ENCODE data around the gene TMEM176A.

TMEM176A gene

DNA sequence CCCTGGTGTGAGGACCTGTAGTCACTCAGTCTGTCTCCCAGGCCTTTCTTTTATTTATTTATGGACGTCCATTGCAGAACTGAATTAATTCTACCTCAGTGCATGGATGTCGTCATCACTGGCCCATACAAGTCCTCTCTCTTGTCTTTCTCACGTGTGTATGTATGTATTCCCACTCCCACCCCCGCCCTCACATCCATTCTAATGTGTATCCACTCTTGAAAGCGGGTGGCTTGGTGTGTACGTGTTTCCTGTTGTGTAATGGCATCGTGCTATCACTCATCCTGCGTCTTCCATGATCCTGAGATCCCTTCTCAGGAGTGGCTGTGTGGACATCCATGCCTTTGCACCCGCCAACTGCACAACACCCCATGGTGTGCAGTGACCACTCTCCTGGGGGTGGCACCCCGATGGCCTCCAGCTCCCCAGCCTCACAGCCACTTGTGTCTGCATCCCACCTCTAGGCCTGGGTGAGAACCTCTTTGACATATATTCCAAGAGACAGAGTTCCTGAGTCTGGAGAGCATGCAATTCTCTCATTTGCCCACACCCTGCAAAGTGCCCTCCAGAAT, 48.7 kb downstream of the TMEM176A start:
- Histone ChIP-seq H3K4me2 (ENCODE audit: low read depth, low read length, poor library complexity, severe bottlenecking) (no peak overlapping the region), H3K36me3 (ENCODE audit: low read length) (no peaks in the 10 kb centered on the region), H2AFZ (ENCODE audit: low read depth, low read length, severe bottlenecking) (no peak overlapping the region), H3K27ac (ENCODE audit: low read depth, low read length) (no peak overlapping the region), H3K4me3 (ENCODE audit: insufficient read depth, low read length, poor library complexity, severe bottlenecking) (no peak overlapping the region), H3K27me3 (ENCODE audit: low read length) (no peaks in the 10 kb centered on the region), H3F3A (ENCODE audit: insufficient read depth) (no peaks in the 10 kb centered on the region), H4K20me1 (ENCODE audit: low read depth, low read length) (no peaks in the 10 kb centered on the region), H3K9me3 (ENCODE audit: insufficient read depth, low read length) (no peaks in the 10 kb centered on the region), H3K79me2 (ENCODE audit: insufficient read depth, low read length) (no peaks in the 10 kb centered on the region), H3K9me2 (replicated peaks; ENCODE audit: insufficient read depth, low read length) (no peaks in the 10 kb centered on the region), H3K9ac (ENCODE audit: low read length) (no peak overlapping the region)
- no peak for TF ChIP-seq EZH2phosphoT487 (conservative IDR thresholded peaks at IDR 0.05; ENCODE audit: low read length)
- TF ChIP-seq, protein P1, sequence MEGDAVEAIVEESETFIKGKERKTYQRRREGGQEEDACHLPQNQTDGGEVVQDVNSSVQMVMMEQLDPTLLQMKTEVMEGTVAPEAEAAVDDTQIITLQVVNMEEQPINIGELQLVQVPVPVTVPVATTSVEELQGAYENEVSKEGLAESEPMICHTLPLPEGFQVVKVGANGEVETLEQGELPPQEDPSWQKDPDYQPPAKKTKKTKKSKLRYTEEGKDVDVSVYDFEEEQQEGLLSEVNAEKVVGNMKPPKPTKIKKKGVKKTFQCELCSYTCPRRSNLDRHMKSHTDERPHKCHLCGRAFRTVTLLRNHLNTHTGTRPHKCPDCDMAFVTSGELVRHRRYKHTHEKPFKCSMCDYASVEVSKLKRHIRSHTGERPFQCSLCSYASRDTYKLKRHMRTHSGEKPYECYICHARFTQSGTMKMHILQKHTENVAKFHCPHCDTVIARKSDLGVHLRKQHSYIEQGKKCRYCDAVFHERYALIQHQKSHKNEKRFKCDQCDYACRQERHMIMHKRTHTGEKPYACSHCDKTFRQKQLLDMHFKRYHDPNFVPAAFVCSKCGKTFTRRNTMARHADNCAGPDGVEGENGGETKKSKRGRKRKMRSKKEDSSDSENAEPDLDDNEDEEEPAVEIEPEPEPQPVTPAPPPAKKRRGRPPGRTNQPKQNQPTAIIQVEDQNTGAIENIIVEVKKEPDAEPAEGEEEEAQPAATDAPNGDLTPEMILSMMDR (IDR thresholded peaks at IDR 0.05; ENCODE audit: insufficient read depth, low read length, poor library complexity, severe bottlenecking) = no peak

DNA sequence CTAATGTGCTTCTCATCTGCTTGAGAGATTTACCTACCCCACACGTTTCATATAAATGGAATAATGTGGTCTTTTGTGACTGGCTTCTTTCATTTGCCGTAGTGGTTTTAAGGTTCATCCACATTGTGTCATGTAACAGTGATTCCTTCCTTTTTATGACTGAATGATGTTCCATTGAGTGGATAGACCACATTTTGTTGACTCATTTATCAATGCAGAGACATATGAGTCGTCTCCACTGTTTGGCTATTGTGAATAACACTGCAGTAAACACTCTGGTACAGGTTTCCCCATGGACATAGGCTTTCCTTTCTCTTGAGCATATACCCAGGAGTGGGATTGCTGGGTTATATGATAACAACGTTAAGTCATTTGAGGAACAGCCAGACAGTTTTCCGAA, 49.7 kb downstream of the TMEM176A start:
- no peaks in the 10 kb centered on the region for H3K9me2 ChIP-seq (replicated peaks; ENCODE audit: insufficient read depth, low read length)
- TF ChIP-seq EZH2phosphoT487 (conservative IDR thresholded peaks at IDR 0.05; ENCODE audit: low read length) = no peak
- TF ChIP-seq, protein P1 (IDR thresholded peaks at IDR 0.05; ENCODE audit: insufficient read depth, low read length, poor library complexity, severe bottlenecking) = no peak
- no peaks in the 10 kb centered on the region for H3K79me2 ChIP-seq (ENCODE audit: insufficient read depth, low read length)
- no peaks in the 10 kb centered on the region for H3K9me3 ChIP-seq (ENCODE audit: insufficient read depth, low read length)
- no peaks in the 10 kb centered on the region for H3F3A ChIP-seq (ENCODE audit: insufficient read depth)
- H3K36me3 ChIP-seq (ENCODE audit: low read length) = no peaks in the 10 kb centered on the region
- no peak overlapping the region for H2AFZ ChIP-seq (ENCODE audit: low read depth, low read length, severe bottlenecking)
- no peaks in the 10 kb centered on the region for H3K27me3 ChIP-seq (ENCODE audit: low read length)
- H3K9ac ChIP-seq (ENCODE audit: low read length) = no peak overlapping the region
- no peaks in the 10 kb centered on the region for H4K20me1 ChIP-seq (ENCODE audit: low read depth, low read length)
- H3K27ac ChIP-seq (ENCODE audit: low read depth, low read length) = no peak overlapping the region
- no peak overlapping the region for H3K4me3 ChIP-seq (ENCODE audit: insufficient read depth, low read length, poor library complexity, severe bottlenecking)
- H3K4me2 ChIP-seq (ENCODE audit: low read depth, low read length, poor library complexity, severe bottlenecking) = no peak overlapping the region

DNA sequence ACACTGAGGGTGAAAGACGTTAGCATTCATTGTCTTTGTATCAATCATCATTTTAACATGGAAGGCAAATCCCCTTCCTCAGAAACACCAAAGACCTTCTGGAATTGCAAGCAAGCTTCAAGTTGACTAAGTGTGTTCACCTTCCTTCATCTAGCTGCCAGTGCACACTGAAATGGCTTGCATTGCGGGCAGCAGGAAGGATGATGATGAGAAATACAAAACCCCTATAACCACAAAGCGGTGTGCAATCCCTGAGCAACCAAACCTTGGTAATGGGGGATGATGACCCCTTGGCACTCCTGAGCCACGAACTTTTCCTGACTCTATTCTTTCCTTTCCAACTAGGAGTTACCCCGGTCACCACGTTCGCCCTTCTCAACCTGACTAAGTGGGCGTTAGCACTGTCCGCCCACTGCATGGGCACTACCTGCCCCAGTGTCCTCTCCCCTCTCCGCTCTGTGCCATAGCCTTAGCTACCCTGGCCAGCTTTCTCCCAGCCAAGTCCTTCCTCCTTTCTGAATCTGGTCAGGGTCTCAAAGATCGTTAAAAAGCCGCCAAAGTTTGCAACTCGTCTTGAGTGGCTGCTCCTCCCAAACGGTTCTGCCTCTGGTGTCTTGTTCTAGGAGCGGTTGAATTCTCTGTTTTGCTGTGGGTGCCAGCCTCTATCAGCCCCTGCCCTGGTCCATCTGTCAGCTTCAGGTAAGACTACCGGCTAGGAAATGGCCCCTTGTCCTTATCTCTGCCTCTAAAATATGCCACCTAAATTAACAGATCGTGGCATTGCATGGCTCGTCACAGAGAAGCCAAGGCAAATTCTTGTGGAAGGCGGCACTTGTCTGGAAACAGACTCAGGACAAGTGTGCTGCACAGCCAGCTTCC, 51.2 kb downstream of the TMEM176A start:
- no peak overlapping the region for H3K4me3 ChIP-seq (ENCODE audit: insufficient read depth, low read length, poor library complexity, severe bottlenecking)
- H3K79me2 ChIP-seq (ENCODE audit: insufficient read depth, low read length) = no peaks in the 10 kb centered on the region
- H3K9me3 ChIP-seq (ENCODE audit: insufficient read depth, low read length) = no peaks in the 10 kb centered on the region
- H3K9ac ChIP-seq (ENCODE audit: low read length) = no peak overlapping the region
- H3K4me2 ChIP-seq (ENCODE audit: low read depth, low read length, poor library complexity, severe bottlenecking) = no peak overlapping the region
- no peaks in the 10 kb centered on the region for H3K36me3 ChIP-seq (ENCODE audit: low read length)
- TF ChIP-seq, protein P1 (IDR thresholded peaks at IDR 0.05; ENCODE audit: insufficient read depth, low read length, poor library complexity, severe bottlenecking) = no peak
- no peak for TF ChIP-seq EZH2phosphoT487 (conservative IDR thresholded peaks at IDR 0.05; ENCODE audit: low read length)
- H3K27ac ChIP-seq (ENCODE audit: low read depth, low read length) = no peak overlapping the region
- H3F3A ChIP-seq (ENCODE audit: insufficient read depth) = no peaks in the 10 kb centered on the region
- no peak overlapping the region for H2AFZ ChIP-seq (ENCODE audit: low read depth, low read length, severe bottlenecking)
- no peaks in the 10 kb centered on the region for H3K9me2 ChIP-seq (replicated peaks; ENCODE audit: insufficient read depth, low read length)
- H3K27me3 ChIP-seq (ENCODE audit: low read length) = no peaks in the 10 kb centered on the region
- no peaks in the 10 kb centered on the region for H4K20me1 ChIP-seq (ENCODE audit: low read depth, low read length)
